Bronchial epithelial cell (primary cell): ENCODE data around the gene UFD1. TPM values are rescaled to one million over a fixed set of nuclear protein-coding genes. Genes with fewer than 3 reads are reported as not detected.
"Not testable (repeated sequence)": the region's sequence is repeated elsewhere in the genome, so short reads cannot be mapped to it uniquely, and the experiment has no call there.

Experiments
- DNase-seq: peaks from one replicate; pipeline ENCODE4 v3.0.0-alpha.2; 2010; ENCODE audit warnings: low read depth
- FAIRE-seq: peaks from 2 replicates; lab custom pipeline; 2011; peaks lifted over from hg19 to GRCh38; lab: Jason Lieb, UNC
- H3K27me3 ChIP-seq: 2 replicates; pipeline ENCODE4 v1.5.1; 2011; ENCODE audit warnings: low read length; ENCODE audit not compliant: control insufficient read depth, insufficient read depth
- H3K36me3 ChIP-seq: 2 replicates; pipeline ENCODE4 v1.5.1; 2011; ENCODE audit warnings: low read length; ENCODE audit not compliant: control insufficient read depth, insufficient read depth
- H3K4me3 ChIP-seq: 2 replicates; pipeline ENCODE4 v1.5.1; 2011; ENCODE audit warnings: mild to moderate bottlenecking, low read depth, low read length, control low read depth
- total RNA-seq: library from RNA; depleted of rRNA; stranded (reverse); fragments of >200 nt; gene quantifications from 2 replicates; pipeline ENCODE4 v1.2.1, GENCODE V29; 2014
- TF ChIP-seq, protein P1 (sequence below): IDR thresholded peaks from 2 replicates; pipeline ENCODE4 v1.5.1; 2011; ENCODE audit warnings: mild to moderate bottlenecking, moderate library complexity, low read length, control low read depth, inconsistent platforms; ENCODE audit not compliant: insufficient read depth, severe bottlenecking

The UFD1 gene
- total RNA-seq, 1 donor from 2014 or later = 66.9 TPM

DNA sequence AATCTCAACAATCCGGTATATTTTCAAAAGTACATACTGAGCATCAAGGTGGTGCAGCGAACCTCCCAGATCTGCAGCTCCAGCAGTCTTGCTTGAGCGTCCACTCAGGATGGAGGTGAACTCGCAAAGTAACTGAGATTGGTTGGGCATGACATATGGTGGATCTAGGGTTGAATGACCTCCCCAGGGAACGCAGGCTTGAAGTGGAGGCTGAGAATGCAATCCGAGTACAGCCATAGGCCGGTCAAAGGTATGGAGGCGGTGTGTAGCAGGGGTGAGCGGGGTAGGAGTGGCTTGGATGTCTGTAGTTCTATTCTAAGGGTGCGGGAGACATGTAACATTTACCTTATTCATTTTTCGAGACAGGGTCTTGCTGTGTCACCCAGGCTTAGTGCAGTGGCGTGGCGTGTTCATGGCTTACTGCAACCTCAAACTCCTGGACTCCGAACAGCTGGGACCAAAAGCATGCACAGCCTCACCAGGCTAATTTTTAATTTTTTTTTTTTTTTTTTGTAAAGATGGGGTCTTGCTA lies 30.9 kb downstream of the UFD1 start:
- DNase-seq = peak; percentile 57
- peak overlapping the region; percentile 74 for H3K4me3 ChIP-seq
- FAIRE-seq = no peak
- no peaks in the 10 kb centered on the region for H3K27me3 ChIP-seq
- TF ChIP-seq, protein P1, sequence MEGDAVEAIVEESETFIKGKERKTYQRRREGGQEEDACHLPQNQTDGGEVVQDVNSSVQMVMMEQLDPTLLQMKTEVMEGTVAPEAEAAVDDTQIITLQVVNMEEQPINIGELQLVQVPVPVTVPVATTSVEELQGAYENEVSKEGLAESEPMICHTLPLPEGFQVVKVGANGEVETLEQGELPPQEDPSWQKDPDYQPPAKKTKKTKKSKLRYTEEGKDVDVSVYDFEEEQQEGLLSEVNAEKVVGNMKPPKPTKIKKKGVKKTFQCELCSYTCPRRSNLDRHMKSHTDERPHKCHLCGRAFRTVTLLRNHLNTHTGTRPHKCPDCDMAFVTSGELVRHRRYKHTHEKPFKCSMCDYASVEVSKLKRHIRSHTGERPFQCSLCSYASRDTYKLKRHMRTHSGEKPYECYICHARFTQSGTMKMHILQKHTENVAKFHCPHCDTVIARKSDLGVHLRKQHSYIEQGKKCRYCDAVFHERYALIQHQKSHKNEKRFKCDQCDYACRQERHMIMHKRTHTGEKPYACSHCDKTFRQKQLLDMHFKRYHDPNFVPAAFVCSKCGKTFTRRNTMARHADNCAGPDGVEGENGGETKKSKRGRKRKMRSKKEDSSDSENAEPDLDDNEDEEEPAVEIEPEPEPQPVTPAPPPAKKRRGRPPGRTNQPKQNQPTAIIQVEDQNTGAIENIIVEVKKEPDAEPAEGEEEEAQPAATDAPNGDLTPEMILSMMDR = no peak
- H3K36me3 ChIP-seq = peaks cover 9% of the 10 kb centered on the region

DNA sequence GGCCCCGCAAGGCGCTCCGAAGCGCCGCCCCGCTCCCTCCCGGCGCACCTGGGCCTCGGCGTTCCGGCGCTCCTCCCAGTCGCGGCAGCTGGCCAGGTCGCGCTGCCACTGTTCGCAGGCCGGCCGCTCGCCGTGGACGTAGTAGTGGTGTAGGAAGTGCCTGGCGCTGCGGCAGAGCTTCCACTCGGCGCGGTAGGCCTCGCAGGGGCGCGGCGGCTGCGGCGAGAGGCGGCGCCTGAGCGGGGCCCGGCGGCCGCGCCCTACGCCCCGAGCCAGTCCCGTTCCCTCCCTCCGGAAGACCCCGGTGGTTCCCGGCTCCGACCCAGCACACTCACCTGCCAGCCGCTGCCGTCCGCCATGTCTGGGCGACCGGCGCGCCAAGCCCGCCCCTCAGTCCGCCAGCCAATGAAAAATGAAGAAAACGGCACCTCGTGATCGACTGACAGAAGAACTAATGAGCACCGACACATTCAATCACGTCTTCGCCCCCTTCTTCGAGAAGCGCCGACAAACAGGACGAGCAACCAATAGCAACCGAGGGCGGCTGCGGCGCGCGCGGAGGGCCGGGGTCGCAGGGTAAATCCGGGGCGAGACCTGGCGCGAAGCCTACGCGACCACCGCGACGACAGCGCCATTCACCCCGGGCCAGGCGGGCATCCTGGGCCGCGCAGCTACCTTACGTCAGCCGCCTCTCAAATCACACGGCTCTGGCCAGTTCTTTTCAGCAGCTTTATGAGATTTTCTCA lies 31.5 kb downstream of the UFD1 start, which contains the start of gene C22orf39:
Gene C22orf39, minus strand, starts transcription at position 382 of the 746 bp plus-strand sequence. Its CDS starts 23 bp downstream, at position 359.
- H3K36me3 ChIP-seq = peaks cover 9% of the 10 kb centered on the region
- FAIRE-seq = no peak

DNA sequence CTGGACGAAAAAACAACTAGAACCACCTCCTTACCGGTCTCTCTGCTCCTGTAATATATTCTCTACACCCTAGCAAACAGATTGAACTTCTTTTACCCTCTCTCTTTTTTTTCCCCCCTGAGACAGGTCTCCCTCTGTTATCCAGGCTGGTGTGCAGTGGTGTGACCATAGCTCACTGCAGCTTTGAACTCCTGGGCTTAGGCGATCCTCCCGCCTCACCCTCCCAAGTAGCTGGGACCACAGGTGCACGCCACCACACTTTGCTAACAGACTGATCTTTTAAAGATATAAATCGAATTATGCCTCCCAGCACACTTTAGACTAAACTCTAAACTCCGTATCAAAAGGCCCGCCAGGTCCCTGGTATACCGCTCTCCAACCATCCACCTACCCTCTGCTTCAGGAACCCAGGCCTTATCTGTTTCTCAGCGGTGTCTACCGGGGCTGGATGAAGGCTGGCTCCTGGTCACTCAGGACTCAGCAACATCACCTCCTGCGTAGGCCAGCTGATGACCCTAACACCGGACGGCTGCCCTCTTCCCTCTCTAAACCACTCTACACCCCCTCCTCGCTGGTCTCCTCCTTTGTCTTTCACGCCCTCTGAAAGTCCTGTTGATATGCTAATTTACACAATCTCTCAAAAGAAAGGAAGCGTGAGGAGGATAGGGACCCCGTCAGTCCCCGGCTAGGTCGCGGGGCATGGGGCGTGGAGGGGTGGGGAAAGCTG lies 32.2 kb downstream of the UFD1 start:
- TF ChIP-seq, protein P1 = no peak
- H3K36me3 ChIP-seq = peaks cover 11% of the 10 kb centered on the region
- FAIRE-seq (peak; percentile 13), DNase-seq (no peak)
- no peaks in the 10 kb centered on the region for H3K27me3 ChIP-seq
- peak overlapping the region; percentile 74 for H3K4me3 ChIP-seq

More for the DNA sequence above, 31.5 kb downstream of the UFD1 start, which contains the start of gene C22orf39:
- TF ChIP-seq, protein P1 = no peak
- DNase-seq = peak; percentile 88
- Histone ChIP-seq H3K27me3 (no peaks in the 10 kb centered on the region), H3K4me3 (peak within 1 kb of the TSS; percentile 74)

DNA sequence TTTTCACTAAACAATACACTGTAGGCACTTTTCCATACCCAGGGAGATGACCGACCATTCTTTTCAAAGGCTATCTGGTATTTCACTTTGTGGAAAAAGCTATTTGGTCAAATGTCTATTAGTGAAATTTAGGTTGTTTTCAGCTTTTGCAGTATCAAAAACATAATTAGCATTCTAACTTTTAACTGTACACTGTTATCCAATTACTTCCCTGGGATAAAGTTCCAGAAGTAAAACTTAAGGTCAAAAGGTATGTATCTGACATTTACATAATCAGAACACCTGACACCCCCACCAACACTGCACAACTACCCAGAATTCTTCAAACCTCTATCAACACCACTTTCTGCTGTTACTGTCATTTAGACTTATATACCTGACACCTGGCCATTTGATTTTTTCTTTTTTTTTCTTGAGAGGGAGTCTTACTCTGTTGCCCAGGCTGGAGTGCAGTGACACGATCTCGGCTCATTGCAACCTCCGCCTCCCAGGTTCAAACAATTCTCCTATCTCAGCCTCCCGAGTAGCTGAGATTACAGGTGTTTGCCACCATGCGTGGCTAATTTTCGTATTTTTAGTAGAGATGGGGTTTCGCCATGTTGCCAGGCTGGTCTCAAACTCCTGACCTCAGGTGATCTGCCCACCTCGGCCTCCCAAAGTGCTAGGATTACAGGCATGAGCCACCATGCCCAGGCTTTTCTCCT lies 33.6 kb downstream of the UFD1 start:
- DNase-seq, FAIRE-seq, H3K27me3 ChIP-seq, H3K36me3 ChIP-seq, H3K4me3 ChIP-seq: not testable (repeated sequence)

DNA sequence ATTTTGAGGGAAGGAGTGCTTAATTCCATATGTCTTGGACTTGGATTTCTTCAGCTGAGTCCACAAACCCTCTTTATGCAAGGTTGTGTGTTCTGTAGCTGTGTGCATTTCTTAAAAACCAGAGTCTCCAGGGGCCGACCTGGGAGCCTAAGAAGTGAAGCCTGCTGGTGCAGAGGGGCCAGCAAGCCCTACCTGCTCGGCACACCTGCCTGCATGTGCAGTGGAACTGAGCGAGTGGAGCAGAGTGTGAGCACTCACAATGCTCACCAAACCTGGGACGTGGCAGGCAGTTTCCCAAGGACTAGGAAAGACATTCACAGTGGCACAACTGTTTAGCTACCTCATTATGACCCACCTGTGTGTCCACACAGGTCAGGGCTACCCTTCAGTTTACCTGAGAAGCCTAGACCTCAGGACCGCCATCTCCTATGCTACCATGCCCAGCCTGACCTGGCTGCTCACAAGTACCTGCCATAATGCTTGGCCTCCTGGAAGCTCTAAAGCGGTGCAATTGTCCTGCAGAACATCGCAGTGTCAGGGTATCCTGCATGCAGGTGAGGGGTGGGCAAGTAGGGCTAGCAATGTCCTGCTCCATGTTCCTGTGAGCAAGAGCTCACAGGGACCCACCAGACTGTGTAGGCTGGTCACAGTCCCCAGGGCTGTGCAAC lies 35.3 kb downstream of the UFD1 start:
- FAIRE-seq (no peak), DNase-seq (no peak)
- Histone ChIP-seq H3K36me3 (peaks cover 10% of the 10 kb centered on the region), H3K4me3 (no peak overlapping the region), H3K27me3 (no peaks in the 10 kb centered on the region)
- TF ChIP-seq, protein P1 = no peak
